Cardiac muscle cell (in vitro differentiated cells and primary cell): ENCODE data around the gene MLLT10. TPM values are rescaled to one million over a fixed set of nuclear protein-coding genes. Genes with fewer than 3 reads are reported as not detected.
A peak's percentile ranks its signal among the peaks of the same experiment; 100 is the strongest.
"Not testable (repeated sequence)": the region's sequence is repeated elsewhere in the genome, so short reads cannot be mapped to it uniquely, and the experiment has no call there.

Experiments used
- DNase-seq, 2 donors: peaks; one replicate each; pipeline versions ENCODE4 v3.0.0 to v3.0.0-alpha.2; 2010 to 2017; ENCODE audit warnings: low read depth in 1 of 2, low spot score in 1 of 2
- H3K27ac ChIP-seq: fragments of 200-600 bp; sonication (generic); 2 replicates; pipeline ENCODE4 v1.5.1; 2016
- H3K27me3 ChIP-seq: fragments of 200-600 bp; sonication (generic); 2 replicates; pipeline ENCODE4 v1.6.0; 2016; ENCODE audit warnings: control low read depth
- H3K36me3 ChIP-seq: fragments of 200-600 bp; sonication (generic); 2 replicates; pipeline ENCODE4 v1.5.1; 2016; ENCODE audit warnings: control low read depth
- H3K4me1 ChIP-seq: fragments of 200-600 bp; sonication (generic); 2 replicates; pipeline ENCODE4 v1.8.1; 2017; ENCODE audit warnings: low read depth, mild to moderate bottlenecking, mixed run types
- H3K4me3 ChIP-seq: fragments of 200-600 bp; sonication (generic); 2 replicates; pipeline ENCODE4 v1.5.1; 2016; ENCODE audit warnings: mild to moderate bottlenecking
- H3K9me3 ChIP-seq: fragments of 200-600 bp; sonication (generic); 2 replicates; pipeline ENCODE4 v1.5.1; 2017; ENCODE audit warnings: low read depth, mild to moderate bottlenecking, control low read depth
- polyA plus RNA-seq: library from polyadenylated mRNA; unstranded; fragments of >200 nt; fragmentation: Nextera tagmentation; extraction: Ambion mirVana; gene quantifications from 2 replicates; pipeline ENCODE4 v1.2.1, GENCODE V29; 2016
- total RNA-seq: library from RNA; depleted of rRNA; stranded (reverse); fragments of >200 nt; gene quantifications from 2 replicates; pipeline ENCODE4 v1.2.3, GENCODE V29; 2016
- TF ChIP-seq, protein P1 (sequence below): IDR thresholded peaks from 2 replicates; pipeline ENCODE4 v1.5.1; 2012; ENCODE audit warnings: low read depth, mild to moderate bottlenecking, low read length

The MLLT10 gene
- total and polyA plus RNA-seq, 2 experiments from 2014 or later, result 38.4 to 40.6 TPM

DNA sequence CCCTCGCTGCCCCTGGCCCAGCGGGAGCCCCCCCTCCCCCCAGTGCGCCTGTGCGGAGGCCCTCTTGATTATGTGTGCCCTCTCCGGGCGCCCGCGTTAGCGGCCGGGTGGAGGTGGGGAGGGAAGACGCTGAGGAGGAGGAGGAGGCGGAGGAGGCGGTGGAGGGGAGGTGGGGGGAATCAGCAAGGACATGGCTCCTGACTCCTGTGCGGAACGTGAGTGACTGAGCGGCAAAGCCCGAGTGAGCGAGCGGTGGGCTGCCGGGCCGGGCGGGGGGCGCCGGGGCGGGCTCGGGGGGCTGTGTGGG, 201 bp downstream of the MLLT10 start:
- peaks cover 12% of the 10 kb centered on the region for H3K36me3 ChIP-seq
- peak overlapping the region; percentile 46 for H3K4me3 ChIP-seq
- no peak for DNase-seq
- peak overlapping the region; percentile 98 for H3K27ac ChIP-seq
- H3K4me1 ChIP-seq, result peaks cover 32% of the 10 kb centered on the region
- TF ChIP-seq, protein P1, sequence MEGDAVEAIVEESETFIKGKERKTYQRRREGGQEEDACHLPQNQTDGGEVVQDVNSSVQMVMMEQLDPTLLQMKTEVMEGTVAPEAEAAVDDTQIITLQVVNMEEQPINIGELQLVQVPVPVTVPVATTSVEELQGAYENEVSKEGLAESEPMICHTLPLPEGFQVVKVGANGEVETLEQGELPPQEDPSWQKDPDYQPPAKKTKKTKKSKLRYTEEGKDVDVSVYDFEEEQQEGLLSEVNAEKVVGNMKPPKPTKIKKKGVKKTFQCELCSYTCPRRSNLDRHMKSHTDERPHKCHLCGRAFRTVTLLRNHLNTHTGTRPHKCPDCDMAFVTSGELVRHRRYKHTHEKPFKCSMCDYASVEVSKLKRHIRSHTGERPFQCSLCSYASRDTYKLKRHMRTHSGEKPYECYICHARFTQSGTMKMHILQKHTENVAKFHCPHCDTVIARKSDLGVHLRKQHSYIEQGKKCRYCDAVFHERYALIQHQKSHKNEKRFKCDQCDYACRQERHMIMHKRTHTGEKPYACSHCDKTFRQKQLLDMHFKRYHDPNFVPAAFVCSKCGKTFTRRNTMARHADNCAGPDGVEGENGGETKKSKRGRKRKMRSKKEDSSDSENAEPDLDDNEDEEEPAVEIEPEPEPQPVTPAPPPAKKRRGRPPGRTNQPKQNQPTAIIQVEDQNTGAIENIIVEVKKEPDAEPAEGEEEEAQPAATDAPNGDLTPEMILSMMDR, result no peak
- no peaks in the 10 kb centered on the region for H3K27me3 ChIP-seq
- no peaks in the 10 kb centered on the region for H3K9me3 ChIP-seq

DNA sequence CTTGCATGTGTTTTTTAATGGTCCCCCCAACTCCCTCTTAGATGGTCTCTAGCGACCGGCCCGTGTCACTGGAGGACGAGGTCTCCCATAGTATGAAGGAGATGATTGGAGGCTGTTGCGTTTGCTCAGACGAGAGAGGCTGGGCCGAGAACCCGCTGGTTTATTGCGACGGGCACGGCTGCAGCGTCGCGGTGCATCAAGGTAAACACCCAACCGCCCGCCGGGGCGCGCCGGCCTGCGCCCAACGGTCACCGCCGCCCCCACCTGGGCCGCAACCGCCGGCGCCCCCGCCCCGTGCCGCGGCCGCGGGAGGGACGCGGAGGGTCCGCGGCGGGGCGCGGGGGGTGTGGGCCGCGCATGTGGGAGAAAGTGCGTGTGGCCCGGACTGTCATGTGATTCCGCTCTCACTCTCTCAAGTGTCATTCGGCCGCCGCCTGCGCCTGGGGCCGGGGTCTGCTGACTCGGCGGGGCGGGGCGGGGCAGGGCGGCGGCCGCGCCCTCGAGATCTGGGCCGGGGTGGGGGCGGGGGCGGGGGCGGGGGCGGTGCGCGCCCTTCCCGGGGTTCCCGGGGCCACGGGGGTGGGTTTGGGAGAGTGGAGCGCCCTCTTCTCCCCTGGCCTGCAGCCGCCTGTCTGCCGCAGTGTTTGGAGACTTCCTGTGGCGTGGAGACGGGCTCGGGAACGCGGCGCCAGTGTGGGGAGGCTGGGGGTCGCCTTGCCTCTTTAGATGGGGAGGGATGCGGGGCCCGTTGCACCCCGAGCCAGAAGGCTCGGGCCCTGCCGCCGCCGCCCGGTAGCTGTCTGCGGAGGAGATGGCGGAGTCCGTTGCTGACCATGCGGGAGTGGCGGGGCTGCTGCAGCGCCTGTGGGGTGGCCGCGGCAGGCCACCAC, 817 bp downstream of the MLLT10 start:
- DNase-seq, result peak; percentile 55 to 88
- peaks cover 16% of the 10 kb centered on the region for H3K36me3 ChIP-seq
- no peaks in the 10 kb centered on the region for H3K27me3 ChIP-seq

DNA sequence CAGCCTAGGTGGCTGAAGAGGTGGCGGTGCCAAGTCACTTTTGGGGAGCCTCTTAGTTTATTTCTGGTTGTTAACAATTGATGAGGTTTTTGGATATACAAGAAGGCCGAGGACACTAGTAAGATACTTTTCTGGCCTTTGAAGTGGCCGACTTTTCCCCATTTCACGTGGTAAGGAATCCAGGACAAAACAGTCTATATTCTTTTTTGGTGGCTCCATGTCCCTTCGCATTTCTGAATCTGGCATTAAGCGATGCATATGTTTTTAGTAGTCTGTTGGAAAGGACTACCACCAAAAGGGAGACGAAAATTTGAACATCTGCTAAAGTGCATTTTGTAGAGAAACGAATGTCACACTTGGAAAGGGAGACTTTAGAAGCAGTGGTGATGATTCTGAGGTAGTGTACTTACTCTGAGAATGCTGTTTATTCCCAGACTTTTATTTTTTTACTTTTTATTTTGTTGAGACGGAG, 1.5 kb downstream of the MLLT10 start:
- TF ChIP-seq, protein P1, result no peak
- no peaks in the 10 kb centered on the region for H3K27me3 ChIP-seq
- DNase-seq, result no peak
- H3K9me3 ChIP-seq, result no peaks in the 10 kb centered on the region
- peaks cover 19% of the 10 kb centered on the region for H3K36me3 ChIP-seq
- H3K4me3 ChIP-seq, result peak overlapping the region; percentile 46
- peak overlapping the region; percentile 98 for H3K27ac ChIP-seq
- peaks cover 25% of the 10 kb centered on the region for H3K4me1 ChIP-seq

More for the DNA sequence above, 817 bp downstream of the MLLT10 start:
- peaks cover 25% of the 10 kb centered on the region for H3K4me1 ChIP-seq
- no peaks in the 10 kb centered on the region for H3K9me3 ChIP-seq
- TF ChIP-seq, protein P1, result no peak
- peak overlapping the region; percentile 98 for H3K27ac ChIP-seq
- peak overlapping the region; percentile 46 for H3K4me3 ChIP-seq

DNA sequence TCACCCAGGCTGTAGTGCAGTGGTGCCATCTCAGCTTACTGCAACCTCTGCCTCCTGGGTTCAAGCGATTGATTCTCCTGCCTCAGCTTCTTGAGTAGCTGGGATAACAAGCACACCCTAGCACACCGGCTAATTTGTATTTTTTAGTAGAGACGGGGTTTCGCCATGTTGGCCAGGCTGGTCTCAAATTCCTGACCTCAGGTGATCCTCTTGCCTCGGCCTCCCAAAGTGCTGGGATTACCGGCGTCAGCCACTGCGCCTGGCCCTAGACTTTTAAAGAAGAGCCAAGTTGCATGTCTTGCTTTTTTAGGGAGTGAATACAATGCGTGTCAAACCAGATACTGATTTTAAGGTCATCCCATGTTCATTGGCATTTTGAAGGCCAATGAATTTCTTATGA, 1.9 kb downstream of the MLLT10 start:
- peaks cover 20% of the 10 kb centered on the region for H3K36me3 ChIP-seq
- H3K27ac ChIP-seq, H3K9me3 ChIP-seq, H3K4me3 ChIP-seq, DNase-seq, H3K27me3 ChIP-seq: not testable (repeated sequence)
- peaks cover 20% of the 10 kb centered on the region for H3K4me1 ChIP-seq

DNA sequence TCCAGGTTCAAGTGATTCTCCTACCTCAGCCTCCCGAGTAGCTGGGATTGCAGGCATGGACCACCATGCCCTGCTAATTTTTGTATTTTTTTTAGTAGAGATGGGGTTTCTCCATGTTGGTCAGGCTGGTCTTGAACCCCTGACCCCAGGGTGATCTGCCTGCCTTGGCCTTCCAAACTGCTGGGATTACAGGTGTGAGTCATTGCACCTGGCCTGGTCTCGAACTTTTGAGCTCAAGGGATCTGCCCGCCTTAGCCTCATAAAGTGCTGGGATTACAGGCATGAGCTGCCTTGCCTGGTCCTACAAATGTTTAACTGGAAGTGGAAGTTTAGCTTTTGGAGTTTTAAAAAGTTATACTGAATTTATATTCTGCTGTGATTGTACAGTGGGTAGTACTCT, 2.8 kb downstream of the MLLT10 start:
- Histone ChIP-seq H3K4me3 (no peak overlapping the region), H3K4me1 (peaks cover 13% of the 10 kb centered on the region), H3K27me3 (no peaks in the 10 kb centered on the region), H3K27ac (no peak overlapping the region), H3K9me3 (no peaks in the 10 kb centered on the region), H3K36me3 (peaks cover 29% of the 10 kb centered on the region)
- TF ChIP-seq, protein P1, result no peak
- DNase-seq, result no peak

DNA sequence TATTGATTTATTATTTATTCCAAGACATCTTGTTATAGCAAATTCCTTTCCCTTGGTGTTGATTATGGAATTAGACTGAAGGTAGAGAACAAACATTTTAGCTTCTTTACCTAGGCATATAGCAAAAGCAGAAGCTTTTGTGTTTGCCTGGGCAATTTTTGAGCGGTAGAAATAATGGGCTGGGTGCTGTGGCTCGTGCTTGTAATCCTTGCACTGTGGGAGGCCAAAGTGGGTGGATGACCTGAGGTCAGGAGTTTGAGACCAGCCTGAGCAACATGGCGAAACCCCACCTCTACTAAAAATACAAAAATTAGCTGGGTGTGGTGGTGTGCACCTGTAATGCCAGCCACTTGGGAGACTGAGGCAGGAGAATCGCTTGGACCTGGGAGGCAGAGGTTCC, 6.7 kb downstream of the MLLT10 start:
- H3K27me3 ChIP-seq, H3K4me1 ChIP-seq, H3K4me3 ChIP-seq, H3K9me3 ChIP-seq, H3K27ac ChIP-seq, DNase-seq: not testable (repeated sequence)
- peaks cover 61% of the 10 kb centered on the region for H3K36me3 ChIP-seq
